Lung (tissue), 12 donors: ENCODE results near the gene CMSS1. TPM values are rescaled to one million over a fixed set of nuclear protein-coding genes. Genes with fewer than 3 reads are reported as not detected.

ENCODE experiments used
- ATAC-seq: fragments of 200-7000 bp; cut with Tn5 transposase; one replicate; pipeline ENCODE4 v1.9.1; 2020; ENCODE audit warnings: moderate number of reproducible peaks; ENCODE audit not compliant: insufficient read depth, low FRiP score
- DNase-seq, 3 donors: peaks; one replicate each; pipeline ENCODE4 v3.0.0-alpha.2; 2013 to 2017
- H3K27ac ChIP-seq, 2 donors: one replicate each; pipeline ENCODE4 v1.5.1; 2013; ENCODE audit warnings: mild to moderate bottlenecking in 2 of 2, moderate library complexity in 2 of 2, control low read depth in 1 of 2, inconsistent platforms in 1 of 2, low read depth in 1 of 2, low read length in 1 of 2
- H3K27me3 ChIP-seq, 3 donors: one replicate each; pipeline ENCODE4 v1.5.1; 2013; ENCODE audit warnings: low read length in 2 of 3; ENCODE audit not compliant: control insufficient read depth in 3 of 3, insufficient read depth in 3 of 3
- H3K36me3 ChIP-seq, 4 donors: one replicate each; pipeline ENCODE4 v1.5.1; 2013; ENCODE audit warnings: low read length in 4 of 4, mild to moderate bottlenecking in 1 of 4, moderate library complexity in 1 of 4; ENCODE audit not compliant: control insufficient read depth in 4 of 4, insufficient read depth in 4 of 4
- H3K4me1 ChIP-seq, 5 donors: one replicate each; pipeline ENCODE4 v1.5.1; 2013; ENCODE audit warnings: low read length in 5 of 5, mild to moderate bottlenecking in 2 of 5, moderate library complexity in 1 of 5; ENCODE audit not compliant: control insufficient read depth in 5 of 5, insufficient read depth in 5 of 5
- H3K4me3 ChIP-seq: one replicate; pipeline ENCODE4 v1.5.1; 2013; ENCODE audit warnings: mild to moderate bottlenecking, control low read depth, moderate library complexity
- H3K9ac ChIP-seq, 2 donors: one replicate each; pipeline ENCODE4 v1.5.1; 2013; ENCODE audit warnings: low read length in 2 of 2, control low read depth in 1 of 2; ENCODE audit not compliant: insufficient read depth in 1 of 2
- H3K9me3 ChIP-seq, 4 donors: one replicate each; pipeline ENCODE4 v1.5.1; 2013; ENCODE audit warnings: low read length in 3 of 4, mild to moderate bottlenecking in 1 of 4, moderate library complexity in 1 of 4; ENCODE audit not compliant: control insufficient read depth in 4 of 4, insufficient read depth in 3 of 4
- CTCF ChIP-seq: IDR thresholded peaks from 2 replicates; pipeline ENCODE4 v1.5.1; 2012; ENCODE audit warnings: mild to moderate bottlenecking; ENCODE audit errors: control extremely low read depth, extremely low read depth
- WGBS, 2 donors: extraction: QIAGEN DNeasy Blood & Tissue Kit; methylation state at CpG; one replicate each; pipeline ENCODE4 v1.1.7; 2013; 5-methylcytosine and 5-hydroxymethylcytosine counted together
- polyA plus RNA-seq, 2 donors: library from polyadenylated mRNA; stranded (reverse); fragments of 200-250 nt; gene quantifications; one replicate each; pipeline ENCODE4 v1.2.1, GENCODE V29; 2013
- total RNA-seq, 2 donors: library from RNA; depleted of rRNA in 1 of 2; stranded (reverse); fragments of >200 nt in 1 of 2; gene quantifications; one replicate each; pipeline ENCODE4 v1.2.1, GENCODE V29; 2014 to 2021
- donor health status: control.
- donor health status: control.
- donor health status: Bipolar disorder and iron deficiency.
- donor health status: healthy.
- donor health status: DM: yes; HTN: yes; CAD: no.

Gene CMSS1
- total and polyA plus RNA-seq, 4 donors: 12.3 to 28.9 (median 22.6) TPM

- TF ChIP-seq CTCF: no peak
- Histone ChIP-seq H3K4me3 (no peak overlapping the region), H3K27ac (no peak overlapping the region), H3K27me3 (no peaks in the 10 kb centered on the region), H3K9me3 (peaks cover 0 to 3% (median 0%) of the 10 kb centered on the region in 4 donors), H3K36me3 (peaks cover 0 to 34% (median 3%) of the 10 kb centered on the region in 4 donors), H3K4me1 (peaks cover 0 to 13% (median 11%) of the 10 kb centered on the region in 5 donors), H3K9ac (no peak overlapping the region)
- DNase-seq (no peak), ATAC-seq (no peak)
- WGBS, 2 donors: 80 to 91% methylated on average over 1 of the region's 1 CpG
Measured at GRCh38 chr3:99854756-99855298, 37.2 kb downstream of the CMSS1 start.

GRCh38 chr3:99855900-99856299 lies 38.2 kb downstream of the CMSS1 start:
- no peak for TF ChIP-seq CTCF
- H3K9ac ChIP-seq: no peak overlapping the region
- peaks cover 0 to 20% (median 19%) of the 10 kb centered on the region in 5 donors for H3K4me1 ChIP-seq
- WGBS, 2 donors: 82 to 87% methylated on average over 1 of the region's 1 CpG
- H3K36me3 ChIP-seq: peaks cover 0 to 26% (median 1%) of the 10 kb centered on the region in 4 donors
- H3K4me3 ChIP-seq: no peak overlapping the region
- no peaks in the 10 kb centered on the region for H3K27me3 ChIP-seq
- H3K27ac ChIP-seq: no peak overlapping the region
- H3K9me3 ChIP-seq: no peaks in the 10 kb centered on the region
- ATAC-seq: no peak
- no peak for DNase-seq

- DNase-seq: no peak
- H3K4me3 ChIP-seq: no peak overlapping the region
- 90 to 94% methylated on average over 3 of the region's 3 CpGs for WGBS, 2 donors
- H3K4me1 ChIP-seq: peaks cover 3 to 27% (median 19%) of the 10 kb centered on the region in 5 donors
- TF ChIP-seq CTCF: no peak
- H3K9ac ChIP-seq: no peak overlapping the region
- H3K36me3 ChIP-seq: peaks cover 0 to 33% (median 3%) of the 10 kb centered on the region in 4 donors
- peaks cover 0 to 2% (median 0%) of the 10 kb centered on the region in 4 donors for H3K9me3 ChIP-seq
- no peaks in the 10 kb centered on the region for H3K27me3 ChIP-seq
- ATAC-seq: no peak
- no peak overlapping the region for H3K27ac ChIP-seq
Measured at GRCh38 chr3:99856437-99857220, 39.0 kb downstream of the CMSS1 start.
